A549 (cell line): ENCODE data around the gene MANEAL. TPM values are rescaled to one million over a fixed set of nuclear protein-coding genes. Genes with fewer than 3 reads are reported as not detected.
A peak's percentile ranks its signal among the peaks of the same experiment; 100 is the strongest.

ENCODE experiments used
- ATAC-seq, 2 experiments: fragments of 200-7000 bp in 1 of 2; fragments of >200 bp in 1 of 2; cut with Nextera tagmentation in 1 of 2; cut with Tn5 transposase in 1 of 2; 3 replicates each; pipeline versions ENCODE4 v1.8.0 to v1.9.1; 2018 to 2020; ENCODE audit warnings: mild to moderate bottlenecking in 1 of 2, moderate library complexity in 1 of 2
- CTCF ChIA-PET: fragments of 300-600 bp; sonication (Branson Sonifier 250); formaldehyde crosslinking; extraction: SDS; loops from one replicate; lab custom pipeline; 2021; ENCODE audit warnings: antibody characterized with exemption, inconsistent platforms; lab: Yijun Ruan, JAX
- POLR2A ChIA-PET: fragments of 350-600 bp; formaldehyde crosslinking; extraction: SDS; loops from one replicate; lab custom pipeline; 2021; ENCODE audit warnings: antibody characterized with exemption, inconsistent platforms; lab: Yijun Ruan, JAX
- DNase-seq, 2 experiments: peaks; one replicate each; pipeline versions ENCODE4 v3.0.0 to v3.0.0-alpha.2; 2011 to 2016; ENCODE audit warnings: low read depth in 1 of 2, low spot score in 1 of 2
- FAIRE-seq: peaks from 2 replicates; lab custom pipeline; 2011; peaks lifted over from hg19 to GRCh38; lab: Jason Lieb, UNC
- H3K27ac ChIP-seq, 2 experiments: fragments of >200 bp; sonication (Bioruptor Twin); formaldehyde crosslinking; 3 replicates each; pipeline ENCODE4 v1.5.1; 2016 to 2017
- H3K4me1 ChIP-seq: fragments of >200 bp; sonication (Bioruptor Twin); formaldehyde crosslinking; 3 replicates; pipeline ENCODE4 v1.6.1; 2016
- H3K4me2 ChIP-seq: fragments of >200 bp; sonication (Bioruptor Twin); formaldehyde crosslinking; 3 replicates; pipeline ENCODE4 v1.6.1; 2016
- H3K4me3 ChIP-seq: fragments of >200 bp; sonication (Bioruptor Twin); formaldehyde crosslinking; 3 replicates; pipeline ENCODE4 v1.5.1; 2016
- H3K9me3 ChIP-seq: fragments of >200 bp; sonication (Bioruptor Twin); formaldehyde crosslinking; 3 replicates; pipeline ENCODE4 v1.6.1; 2016
- CBX8 ChIP-seq: fragments of 200-600 bp; sonication (generic); IDR thresholded peaks from 2 replicates; pipeline ENCODE4 v1.6.1; 2016
- CHD2 ChIP-seq: fragments of 150-350 bp; IDR thresholded peaks from 2 replicates; pipeline ENCODE4 v1.6.1; 2014; ENCODE audit warnings: low read length; ENCODE audit not compliant: partially characterized antibody
- EHF ChIP-seq: fragments of 250-450 bp; sonication (Bioruptor Pico); IDR thresholded peaks from 2 replicates; pipeline ENCODE4 v1.5.0; 2020; ENCODE audit warnings: mild to moderate bottlenecking
- ELK1 ChIP-seq: fragments of 150-350 bp; IDR thresholded peaks from 2 replicates; pipeline ENCODE4 v1.6.1; 2014; ENCODE audit warnings: low read depth, mild to moderate bottlenecking, low read length
- ESRRA ChIP-seq: fragments of 150-350 bp; IDR thresholded peaks from 2 replicates; pipeline ENCODE4 v1.6.1; 2014; ENCODE audit warnings: mild to moderate bottlenecking, low read length, borderline replicate concordance
- HDAC2 ChIP-seq: fragments of 200-600 bp; sonication (generic); IDR thresholded peaks from 2 replicates; pipeline ENCODE4 v1.6.1; 2016
- HES2 ChIP-seq: fragments of >200 bp; sonication (Bioruptor Twin); formaldehyde crosslinking; IDR thresholded peaks from 2 replicates; pipeline ENCODE4 v1.6.1; 2016
- KDM5A ChIP-seq: fragments of 200-600 bp; sonication (generic); IDR thresholded peaks from 2 replicates; pipeline ENCODE4 v1.6.1; 2016; ENCODE audit warnings: antibody characterized with exemption, mild to moderate bottlenecking
- MAFK ChIP-seq: fragments of 450-650 bp; IDR thresholded peaks from 2 replicates; pipeline ENCODE4 v1.6.1; 2014; ENCODE audit not compliant: partially characterized antibody
- NPAS2 ChIP-seq: fragments of 250-450 bp; sonication (Bioruptor Pico); IDR thresholded peaks from 2 replicates; pipeline ENCODE4 v1.8.0; 2022; ENCODE audit warnings: mild to moderate bottlenecking, moderate library complexity, borderline replicate concordance
- NR3C1 ChIP-seq: fragments of >200 bp; sonication (Bioruptor Twin); formaldehyde crosslinking; IDR thresholded peaks from 3 replicates; pipeline ENCODE4 v1.6.1; 2017
- PHF8 ChIP-seq: fragments of 200-600 bp; sonication (generic); IDR thresholded peaks from 2 replicates; pipeline ENCODE4 v1.6.1; 2016; ENCODE audit warnings: low read depth, mild to moderate bottlenecking, antibody characterized with exemption, moderate library complexity, borderline replicate concordance
- REST ChIP-seq: fragments of 200-600 bp; sonication (generic); IDR thresholded peaks from 2 replicates; pipeline ENCODE4 v1.6.1; 2016; ENCODE audit warnings: antibody characterized with exemption, mild to moderate bottlenecking, moderate library complexity
- RFX5 ChIP-seq: fragments of 450-650 bp; IDR thresholded peaks from 2 replicates; pipeline ENCODE4 v1.7.1; 2014; ENCODE audit warnings: antibody characterized with exemption, mild to moderate bottlenecking, moderate library complexity
- RNF2 ChIP-seq: fragments of 200-600 bp; sonication (generic); IDR thresholded peaks from 2 replicates; pipeline ENCODE4 v1.6.1; 2016; ENCODE audit warnings: low read depth, mild to moderate bottlenecking, antibody characterized with exemption, moderate library complexity, borderline replicate concordance
- SREBF2 ChIP-seq: fragments of 450-650 bp; IDR thresholded peaks from 2 replicates; pipeline ENCODE4 v1.6.1; 2014; ENCODE audit warnings: mild to moderate bottlenecking, moderate library complexity
- ZNF302 ChIP-seq: fragments of 250-450 bp; sonication (Bioruptor Pico); IDR thresholded peaks from 2 replicates; pipeline ENCODE4 v1.9.0; 2021; ENCODE audit warnings: inconsistent platforms, mild to moderate bottlenecking, moderate library complexity
- ZSCAN20 ChIP-seq: fragments of 250-450 bp; sonication (Bioruptor Pico); IDR thresholded peaks from 2 replicates; pipeline ENCODE4 v1.8.0; 2022; ENCODE audit warnings: mild to moderate bottlenecking, moderate library complexity
- WGBS: methylation state at CpG from one replicate; pipeline ENCODE4 v1.1.6; 2017; ENCODE audit errors: missing lambda C conversion rate; 5-methylcytosine and 5-hydroxymethylcytosine counted together
- polyA plus RNA-seq, 4 experiments: library from polyadenylated mRNA; depleted of rRNA in 3 of 4; stranded (reverse); fragments of >200 nt; fragmentation: RNase III in 1 of 4; extraction: RNeasy Plus Mini Kit Qiagen cat#74134 plus additional on column Dnase treatment in 1 of 4; gene quantifications; 2 replicates in 3 of 4; 3 replicates in 1 of 4; pipeline ENCODE4 v1.2.3, GENCODE V29; 2011 to 2017

The MANEAL gene
- polyA plus RNA-seq, 2 of the 4 experiments (the other 2 are of a cell fraction), result 8.9 to 15.5 TPM

- 19% methylated on average over 4 of the region's 4 CpGs for WGBS
- H3K9me3 ChIP-seq, result peaks cover 5% of the 10 kb centered on the region; the same call in 1 of the 3 replicates
- no peak overlapping the region for H3K27ac ChIP-seq
- DNase-seq (no peak), ATAC-seq (peak; percentile 22 to 43; a peak in 4 of 6 replicates), FAIRE-seq (no peak)
- POLR2A ChIA-PET, result no interaction called here
- no peak overlapping the region for H3K4me2 ChIP-seq
- CTCF ChIA-PET, result interaction anchor here (0.7 kb wide), 1 partner anchor 12 kb away, joined by 3 read pairs; the partner anchor contains the start of gene EPHA10
- no peak overlapping the region for H3K4me3 ChIP-seq
- TF ChIP-seq ELK1, result no peak
- TF ChIP-seq EHF (CRISPR knock-in tag), result no peak
- TF ChIP-seq NPAS2 (CRISPR knock-in tag), result no peak
- no peaks in the 10 kb centered on the region for H3K4me1 ChIP-seq
These were observed 16.6 kb upstream of the MANEAL start for GRCh38 chr1:37776946-37777516.

GRCh38 chr1:37778654-37779053 lies 15.0 kb upstream of the MANEAL start:
- ATAC-seq (no peak), DNase-seq (no peak), FAIRE-seq (no peak)
- Histone ChIP-seq H3K4me3 (no peak overlapping the region), H3K27ac (no peak overlapping the region), H3K4me2 (no peak overlapping the region), H3K9me3 (peaks cover 4% of the 10 kb centered on the region; the same call in 1 of the 3 replicates), H3K4me1 (no peaks in the 10 kb centered on the region)
- no peak for TF ChIP-seq PHF8
- TF ChIP-seq CBX8, result no peak
- TF ChIP-seq RNF2, result no peak
- TF ChIP-seq ZNF302 (CRISPR knock-in tag), result no peak
- no peak for TF ChIP-seq REST
- TF ChIP-seq NR3C1, result no peak
- TF ChIP-seq SREBF2, result no peak
- no peak for TF ChIP-seq MAFK
- TF ChIP-seq HES2, result no peak
- no peak for TF ChIP-seq HDAC2
- TF ChIP-seq KDM5A, result no peak
- no peak for TF ChIP-seq ELK1
- TF ChIP-seq EHF (CRISPR knock-in tag), result no peak
- TF ChIP-seq RFX5, result no peak
- no peak for TF ChIP-seq NPAS2 (CRISPR knock-in tag)
- no peak for TF ChIP-seq CHD2
- no peak for TF ChIP-seq ESRRA
- no peak for TF ChIP-seq ZSCAN20 (CRISPR knock-in tag)
- POLR2A ChIA-PET, result no interaction called here
- CTCF ChIA-PET, result interaction anchor here (0.9 kb wide), 1 partner anchor 97 kb away, joined by 3 read pairs; no protein-coding TSS in a partner anchor
- WGBS, result 90% methylated on average over 3 of the region's 3 CpGs
